Ishikawa (cell line): ENCODE data around the gene B4GALNT1.

Experiments
- CREB1 ChIP-seq: IDR thresholded peaks from 2 replicates; pipeline ENCODE4 v1.6.1; 2012; ENCODE audit warnings: low read depth
- EGR1 ChIP-seq: IDR thresholded peaks from 2 replicates; pipeline ENCODE4 v1.6.1; 2012
- EP300 ChIP-seq: IDR thresholded peaks from 2 replicates; pipeline ENCODE4 v1.6.1; 2012; ENCODE audit warnings: borderline replicate concordance
- FOXM1 ChIP-seq: IDR thresholded peaks from 2 replicates; pipeline ENCODE4 v1.6.1; 2012; ENCODE audit warnings: low read depth, borderline replicate concordance
- RAD21 ChIP-seq: IDR thresholded peaks from 2 replicates; pipeline ENCODE4 v1.6.1; 2012; ENCODE audit warnings: low read depth
- TAF1 ChIP-seq: IDR thresholded peaks from 2 replicates; pipeline ENCODE4 v1.6.1; 2012; ENCODE audit warnings: low read depth, mild to moderate bottlenecking
- TCF12 ChIP-seq: IDR thresholded peaks from 2 replicates; pipeline ENCODE4 v1.6.1; 2012; ENCODE audit warnings: low read depth
- YY1 ChIP-seq: IDR thresholded peaks from 2 replicates; pipeline ENCODE4 v1.6.1; 2012; ENCODE audit warnings: low read depth
- TF ChIP-seq, protein P1 (sequence below): IDR thresholded peaks from 2 replicates; pipeline ENCODE4 v1.6.1; 2012; ENCODE audit warnings: low read depth, mild to moderate bottlenecking
- TF ChIP-seq, protein P2 (sequence below): IDR thresholded peaks from 2 replicates; pipeline ENCODE4 v1.6.1; 2012
- TF ChIP-seq, protein P3 (sequence below): IDR thresholded peaks from 2 replicates; pipeline ENCODE4 v1.6.1; 2012

DNA sequence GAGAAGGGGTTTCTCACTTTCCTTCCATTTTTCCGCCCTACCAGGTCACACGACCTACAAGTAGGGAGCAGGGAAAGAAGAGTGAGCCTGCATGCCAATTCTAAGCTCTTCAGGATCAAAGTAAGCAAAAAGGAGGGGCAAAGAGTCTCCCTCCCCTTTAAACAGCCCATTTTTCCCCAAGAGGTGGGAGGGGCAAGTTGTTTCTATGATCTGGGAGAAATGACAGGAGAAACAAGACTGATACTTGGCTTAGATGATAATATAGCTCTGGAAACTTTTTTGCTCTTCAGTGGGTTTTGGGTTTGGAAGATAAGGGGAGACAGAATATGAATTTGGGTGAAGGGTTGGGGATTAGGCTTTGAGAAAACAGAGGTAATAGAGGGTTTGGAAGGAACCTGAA, 26.6 kb downstream of the B4GALNT1 start:
- TF ChIP-seq EP300 (no peak), CREB1 (no peak), FOXM1 (no peak), EGR1 (no peak), TAF1 (no peak), RAD21 (no peak), YY1 (no peak), TCF12 (no peak)
- TF ChIP-seq, protein P1, sequence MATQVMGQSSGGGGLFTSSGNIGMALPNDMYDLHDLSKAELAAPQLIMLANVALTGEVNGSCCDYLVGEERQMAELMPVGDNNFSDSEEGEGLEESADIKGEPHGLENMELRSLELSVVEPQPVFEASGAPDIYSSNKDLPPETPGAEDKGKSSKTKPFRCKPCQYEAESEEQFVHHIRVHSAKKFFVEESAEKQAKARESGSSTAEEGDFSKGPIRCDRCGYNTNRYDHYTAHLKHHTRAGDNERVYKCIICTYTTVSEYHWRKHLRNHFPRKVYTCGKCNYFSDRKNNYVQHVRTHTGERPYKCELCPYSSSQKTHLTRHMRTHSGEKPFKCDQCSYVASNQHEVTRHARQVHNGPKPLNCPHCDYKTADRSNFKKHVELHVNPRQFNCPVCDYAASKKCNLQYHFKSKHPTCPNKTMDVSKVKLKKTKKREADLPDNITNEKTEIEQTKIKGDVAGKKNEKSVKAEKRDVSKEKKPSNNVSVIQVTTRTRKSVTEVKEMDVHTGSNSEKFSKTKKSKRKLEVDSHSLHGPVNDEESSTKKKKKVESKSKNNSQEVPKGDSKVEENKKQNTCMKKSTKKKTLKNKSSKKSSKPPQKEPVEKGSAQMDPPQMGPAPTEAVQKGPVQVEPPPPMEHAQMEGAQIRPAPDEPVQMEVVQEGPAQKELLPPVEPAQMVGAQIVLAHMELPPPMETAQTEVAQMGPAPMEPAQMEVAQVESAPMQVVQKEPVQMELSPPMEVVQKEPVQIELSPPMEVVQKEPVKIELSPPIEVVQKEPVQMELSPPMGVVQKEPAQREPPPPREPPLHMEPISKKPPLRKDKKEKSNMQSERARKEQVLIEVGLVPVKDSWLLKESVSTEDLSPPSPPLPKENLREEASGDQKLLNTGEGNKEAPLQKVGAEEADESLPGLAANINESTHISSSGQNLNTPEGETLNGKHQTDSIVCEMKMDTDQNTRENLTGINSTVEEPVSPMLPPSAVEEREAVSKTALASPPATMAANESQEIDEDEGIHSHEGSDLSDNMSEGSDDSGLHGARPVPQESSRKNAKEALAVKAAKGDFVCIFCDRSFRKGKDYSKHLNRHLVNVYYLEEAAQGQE: no peak
- TF ChIP-seq, protein P2, sequence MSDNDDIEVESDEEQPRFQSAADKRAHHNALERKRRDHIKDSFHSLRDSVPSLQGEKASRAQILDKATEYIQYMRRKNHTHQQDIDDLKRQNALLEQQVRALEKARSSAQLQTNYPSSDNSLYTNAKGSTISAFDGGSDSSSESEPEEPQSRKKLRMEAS: no peak
- TF ChIP-seq, protein P3, sequence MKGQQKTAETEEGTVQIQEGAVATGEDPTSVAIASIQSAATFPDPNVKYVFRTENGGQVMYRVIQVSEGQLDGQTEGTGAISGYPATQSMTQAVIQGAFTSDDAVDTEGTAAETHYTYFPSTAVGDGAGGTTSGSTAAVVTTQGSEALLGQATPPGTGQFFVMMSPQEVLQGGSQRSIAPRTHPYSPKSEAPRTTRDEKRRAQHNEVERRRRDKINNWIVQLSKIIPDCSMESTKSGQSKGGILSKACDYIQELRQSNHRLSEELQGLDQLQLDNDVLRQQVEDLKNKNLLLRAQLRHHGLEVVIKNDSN: no peak
